GM12875 (cell line): ENCODE data around the gene CRISP3.

ENCODE experiments used
- H3K4me3 ChIP-seq: one replicate; pipeline ENCODE4 v1.5.1; 2011; ENCODE audit warnings: low read depth, low read length, control low read depth
- CTCF ChIP-seq: IDR thresholded peaks from 2 replicates; pipeline ENCODE4 v1.5.1; 2011; ENCODE audit warnings: low read depth, mild to moderate bottlenecking, control low read depth, inconsistent platforms, low read length, moderate library complexity, borderline replicate concordance; ENCODE audit not compliant: insufficient read depth

Gene CRISP3

GRCh38 chr6:49744259-49744658 is at the start of gene CRISP3:
TSS of gene CRISP3 (minus strand) at chr6:49744388. CDS start at chr6:49744367, 21 bp downstream.
- no peak within 1 kb of the TSS for H3K4me3 ChIP-seq
- no peak for TF ChIP-seq CTCF

- TF ChIP-seq CTCF, result no peak
- H3K4me3 ChIP-seq, result no peak overlapping the region
Observed at GRCh38 chr6:49790341-49790740, 46.2 kb upstream of the CRISP3 start.

- H3K4me3 ChIP-seq, result no peak within 1 kb of the TSS
- no peak for TF ChIP-seq CTCF
Observed at GRCh38 chr6:49787176-49787575, 43.0 kb upstream of the CRISP3 start, which contains the start of gene PGK2. TSS of gene PGK2 (minus strand) at chr6:49787285. CDS start at chr6:49787187, 98 bp downstream.

- no peak for TF ChIP-seq CTCF
- H3K4me3 ChIP-seq, result no peak overlapping the region
Observed at GRCh38 chr6:49784272-49784671, 40.1 kb upstream of the CRISP3 start.

GRCh38 chr6:49782725-49783124 is 38.5 kb upstream of the CRISP3 start:
- TF ChIP-seq CTCF, result no peak
- no peak overlapping the region for H3K4me3 ChIP-seq

- no peak for TF ChIP-seq CTCF
- no peak overlapping the region for H3K4me3 ChIP-seq
Observed at GRCh38 chr6:49782293-49782692, 38.1 kb upstream of the CRISP3 start.

- no peak for TF ChIP-seq CTCF
- no peak overlapping the region for H3K4me3 ChIP-seq
Observed at GRCh38 chr6:49776444-49776843, 32.3 kb upstream of the CRISP3 start.
